GM10847 (cell line): ENCODE measurements around the gene PON2.
A peak's percentile ranks its signal among the peaks of the same experiment; 100 is the strongest.

Experiments used
- POLR2A ChIP-seq: IDR thresholded peaks from 2 replicates; pipeline ENCODE4 v1.6.1; 2011; ENCODE audit not compliant: insufficient read length; ENCODE audit errors: extremely low read depth

The PON2 gene

GRCh38 chr7:95434557-95435421, at the start of gene PON2:
Gene PON2, minus strand, starts transcription at chr7:95435028. Its CDS starts 77 bp downstream, at chr7:95434951.
- TF ChIP-seq POLR2A, result peak; percentile 24

- no peak for TF ChIP-seq POLR2A
Observed at GRCh38 chr7:95482424-95482823, 47.6 kb upstream of the PON2 start.

GRCh38 chr7:95481271-95482165, 46.7 kb upstream of the PON2 start:
- TF ChIP-seq POLR2A, result no peak

- no peak for TF ChIP-seq POLR2A
Observed at GRCh38 chr7:95479992-95480624, 45.3 kb upstream of the PON2 start.

GRCh38 chr7:95478272-95479037, 43.6 kb upstream of the PON2 start:
- no peak for TF ChIP-seq POLR2A

GRCh38 chr7:95476904-95477594, 42.2 kb upstream of the PON2 start:
- TF ChIP-seq POLR2A, result no peak

GRCh38 chr7:95476072-95476847, 41.4 kb upstream of the PON2 start:
- TF ChIP-seq POLR2A, result no peak

GRCh38 chr7:95473276-95473985, 38.6 kb upstream of the PON2 start:
- no peak for TF ChIP-seq POLR2A

GRCh38 chr7:95472581-95473161, 37.8 kb upstream of the PON2 start:
- TF ChIP-seq POLR2A, result no peak

- no peak for TF ChIP-seq POLR2A
Observed at GRCh38 chr7:95471071-95471470, 36.2 kb upstream of the PON2 start.

GRCh38 chr7:95470452-95470851, 35.6 kb upstream of the PON2 start:
- TF ChIP-seq POLR2A, result no peak

GRCh38 chr7:95469848-95470247, 35.0 kb upstream of the PON2 start:
- no peak for TF ChIP-seq POLR2A
